Erythroblast (primary cell): ENCODE results near the gene OR13F1.
"Not testable (repeated sequence)": the region's sequence is repeated elsewhere in the genome, so short reads cannot be mapped to it uniquely, and the experiment has no call there.

Experiments used
- GATA1 ChIP-seq: IDR thresholded peaks from 2 replicates; pipeline ENCODE4 v1.6.1; 2011; ENCODE audit warnings: low read depth, mild to moderate bottlenecking, control low read depth, low read length, moderate library complexity
- POLR2A ChIP-seq: IDR thresholded peaks from 2 replicates; pipeline ENCODE4 v1.6.1; 2011; ENCODE audit warnings: mild to moderate bottlenecking, low read length

- TF ChIP-seq POLR2A, GATA1: not testable (repeated sequence)
Observed at GRCh38 chr9:104520241-104520640, 16.2 kb downstream of the OR13F1 start.
